GM21390 (cell line): ENCODE results near the gene DHX8.
"Not testable (repeated sequence)": the region's sequence is repeated elsewhere in the genome, so short reads cannot be mapped to it uniquely, and the experiment has no call there.

Source experiments
- ATAC-seq: cut with Tn5 transposase; IDR thresholded peaks from one replicate; pipeline ENCODE4 v1.9.1; 2021; ENCODE audit not compliant: unreplicated experiment

DHX8 gene

DNA sequence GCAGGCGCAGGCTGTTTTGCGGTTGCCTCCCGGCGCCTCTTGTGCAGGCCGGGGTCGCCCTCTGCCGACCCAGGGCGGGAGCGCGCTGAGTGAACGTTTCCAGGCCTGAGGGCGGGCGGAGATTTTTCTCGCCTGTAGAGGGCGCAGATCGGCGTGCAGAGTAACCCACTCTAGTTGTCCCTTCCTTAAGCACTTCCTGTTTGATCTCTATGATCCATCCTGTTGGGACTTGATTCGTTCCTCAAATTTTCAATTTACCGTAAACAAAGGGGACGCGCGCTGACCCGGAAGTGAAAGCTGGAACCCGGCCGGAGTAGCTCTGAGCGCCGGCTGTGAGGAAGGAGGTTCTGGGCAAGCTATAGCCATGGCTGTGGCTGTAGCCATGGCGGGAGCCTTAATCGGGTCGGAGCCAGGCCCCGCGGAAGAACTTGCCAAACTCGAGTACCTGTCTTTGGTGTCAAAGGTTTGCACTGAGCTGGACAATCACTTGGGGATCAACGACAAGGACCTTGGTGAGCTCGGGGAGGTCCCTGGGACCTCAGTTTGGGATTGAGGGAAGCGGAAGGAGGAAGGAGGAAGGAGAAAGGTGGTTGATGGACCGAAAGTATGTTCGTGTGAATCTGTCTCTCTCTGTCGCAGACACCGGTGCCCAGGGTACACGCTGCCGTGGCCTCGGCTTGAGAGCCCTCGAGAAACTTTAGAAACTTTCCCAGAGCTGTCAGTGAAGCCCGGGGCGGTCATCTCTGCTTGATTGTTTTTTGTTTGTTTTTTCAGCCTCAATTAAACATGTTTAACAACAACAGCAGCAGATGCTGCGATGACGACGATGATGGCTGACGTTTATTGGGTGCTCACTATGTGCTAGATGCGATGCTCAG is at the start of gene DHX8:
Gene DHX8, plus strand, starts transcription at position 302 of the 878 bp plus-strand sequence. Its CDS starts 63 bp downstream, at position 365.
- peak; percentile 92 for ATAC-seq

GRCh38 chr17:43434902-43435319 is 48.9 kb upstream of the DHX8 start:
- no peak for ATAC-seq

DNA sequence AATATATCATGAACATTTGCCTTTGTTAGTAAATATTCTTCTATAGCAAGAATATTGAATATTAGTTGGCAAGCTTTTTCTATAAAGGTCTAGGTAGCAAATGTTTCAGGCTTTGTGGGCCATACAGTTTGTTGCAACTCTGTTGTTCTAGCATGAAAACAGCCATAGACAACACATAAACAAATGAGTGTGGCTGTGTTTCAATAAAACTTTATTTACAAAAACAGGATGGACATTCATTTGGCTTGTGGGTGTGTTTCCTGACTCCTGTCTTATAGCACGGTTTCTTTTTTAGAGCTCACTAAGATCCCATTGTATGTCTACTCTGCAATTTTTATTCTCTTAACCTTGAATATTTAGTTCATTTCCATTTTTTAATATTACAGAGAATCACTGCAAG is 46.0 kb upstream of the DHX8 start:
- no peak for ATAC-seq

DNA sequence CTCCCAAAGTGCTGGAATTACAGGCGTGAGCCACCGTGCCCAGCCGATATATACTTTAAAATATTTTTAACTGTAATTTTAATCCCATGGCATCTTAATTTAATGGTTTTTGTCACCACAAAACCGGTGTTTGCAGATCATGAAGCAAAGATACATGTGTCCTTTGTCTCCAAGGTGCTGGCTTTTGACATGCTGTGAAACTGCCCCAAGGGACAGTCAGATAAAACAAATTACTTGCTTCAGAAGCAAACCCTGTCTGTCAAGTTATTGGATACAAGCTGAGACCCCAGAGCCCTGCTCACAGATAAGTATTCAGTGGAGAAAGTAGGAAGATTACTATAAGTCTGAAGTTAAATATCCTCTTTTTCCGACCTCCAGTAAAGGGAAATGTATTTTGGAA is 45.1 kb upstream of the DHX8 start:
- ATAC-seq = no peak

GRCh38 chr17:43439041-43439440 is 44.7 kb upstream of the DHX8 start:
- no peak for ATAC-seq

- no peak for ATAC-seq
Observed at GRCh38 chr17:43442711-43443110, 41.1 kb upstream of the DHX8 start.

- no peak for ATAC-seq
Observed at GRCh38 chr17:43443381-43443780, 40.4 kb upstream of the DHX8 start.

DNA sequence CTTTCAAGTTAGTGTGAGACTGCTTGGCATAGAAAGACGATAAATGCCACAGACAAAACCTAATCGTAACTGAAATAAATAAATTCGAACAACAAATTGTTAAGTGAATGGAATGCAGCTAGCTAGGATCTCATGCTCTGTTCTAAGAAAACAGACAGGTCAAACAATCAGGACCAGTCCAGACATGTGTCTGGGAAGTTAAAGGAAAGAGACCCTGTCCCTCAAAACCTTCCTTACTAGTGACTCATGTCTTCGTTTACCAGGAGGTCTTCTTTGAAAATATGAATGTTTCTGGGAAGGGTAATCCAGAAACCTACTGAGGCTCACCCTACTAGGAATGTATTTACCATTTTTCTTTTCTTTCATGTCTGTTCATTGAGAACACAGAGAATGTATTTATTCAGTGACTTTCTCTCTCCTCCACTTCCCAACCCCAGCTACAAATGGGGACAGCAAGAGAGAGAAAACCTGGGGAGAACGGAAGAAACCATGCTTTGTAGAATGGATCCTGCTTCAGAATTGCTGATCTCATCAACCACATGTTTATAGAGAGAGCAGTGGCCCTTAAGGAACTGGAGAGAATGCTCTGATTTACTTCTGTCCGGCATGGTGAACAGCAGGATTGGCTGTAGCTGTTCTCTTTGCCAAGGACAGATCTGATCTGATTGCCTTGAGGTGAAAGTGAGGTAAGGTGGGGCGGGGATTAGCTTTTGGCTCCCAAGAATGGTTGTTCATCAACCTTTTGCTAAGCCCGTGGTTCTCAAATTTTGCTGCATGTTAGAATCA is 39.4 kb upstream of the DHX8 start:
- ATAC-seq = no peak

GRCh38 chr17:43445009-43445589 is 38.7 kb upstream of the DHX8 start:
- no peak for ATAC-seq

GRCh38 chr17:43446773-43447172 is 37.0 kb upstream of the DHX8 start:
- ATAC-seq = no peak

DNA sequence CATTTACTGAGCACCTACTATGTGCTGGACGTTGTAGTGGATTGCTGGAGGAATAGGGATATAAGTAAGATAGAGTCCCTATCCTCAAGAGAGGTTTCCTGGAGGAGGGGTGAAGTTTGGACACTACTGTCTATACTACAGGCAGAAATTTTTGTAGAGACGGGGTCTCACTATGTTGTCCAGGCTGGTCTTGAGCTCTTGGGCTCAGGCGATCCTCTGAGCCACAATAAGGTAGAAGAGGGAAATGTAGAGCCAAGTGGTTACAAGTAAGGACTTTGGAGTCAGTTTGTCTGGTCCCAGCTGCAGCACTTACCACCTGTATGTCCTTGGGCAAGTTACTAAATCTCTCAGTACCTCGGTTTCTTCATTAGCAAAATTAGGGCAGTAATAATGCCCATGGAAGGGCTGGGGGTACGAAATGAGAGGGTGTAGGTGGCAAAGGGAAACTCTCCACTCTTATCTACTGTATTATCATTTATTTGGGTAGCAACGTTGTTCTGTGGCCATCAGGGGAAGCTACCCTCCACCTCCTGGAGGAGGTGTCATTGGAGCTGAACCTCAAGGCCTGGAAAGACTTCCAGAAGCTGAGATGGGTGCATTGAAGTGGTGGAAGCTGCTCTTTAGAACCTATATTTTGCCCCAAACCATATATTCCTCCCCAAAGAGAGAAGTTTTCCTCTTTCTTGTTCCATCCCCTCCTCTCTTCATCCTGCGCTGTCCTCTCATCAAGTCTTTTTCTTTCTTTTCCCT is 34.9 kb upstream of the DHX8 start:
- ATAC-seq = no peak

DNA sequence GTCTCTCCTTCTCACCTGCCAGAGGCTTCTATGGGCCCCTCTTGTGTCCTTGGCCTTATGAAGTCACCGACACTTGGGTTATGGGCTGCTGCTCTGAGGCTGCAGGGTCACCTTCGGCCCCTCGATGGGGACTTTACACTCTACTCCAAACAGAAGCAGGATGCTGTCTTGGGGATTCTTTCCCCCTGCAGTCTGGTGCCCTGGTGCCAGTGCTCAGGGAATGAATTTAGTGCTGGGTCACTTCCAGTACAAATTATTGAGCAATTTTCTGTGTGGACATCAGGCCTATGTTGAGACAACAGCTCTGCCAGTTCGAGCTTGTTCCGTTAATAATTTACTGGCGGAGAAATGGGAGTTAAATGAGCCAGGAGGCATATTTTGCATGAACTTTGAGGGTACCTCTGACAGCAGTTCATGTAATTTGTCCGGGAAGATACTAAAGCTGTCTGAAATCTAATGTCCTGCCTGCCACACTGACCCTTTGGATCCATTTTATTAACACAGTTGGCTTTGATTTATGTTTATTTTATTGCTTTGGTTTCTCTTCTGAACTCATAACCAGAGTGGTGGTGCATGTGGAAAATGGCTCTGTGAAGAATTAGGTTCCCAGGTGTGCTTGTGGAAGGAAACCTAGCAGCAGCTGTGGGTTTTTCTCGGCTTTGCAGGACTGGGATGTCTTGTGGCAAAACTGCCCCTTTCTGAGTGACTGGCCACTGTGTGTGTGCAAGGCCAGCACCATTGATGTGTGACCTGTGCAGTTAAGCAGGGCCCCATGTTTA is 34.1 kb upstream of the DHX8 start:
- ATAC-seq = no peak

GRCh38 chr17:43450791-43451190 is 33.0 kb upstream of the DHX8 start:
- not testable (repeated sequence) for ATAC-seq

DNA sequence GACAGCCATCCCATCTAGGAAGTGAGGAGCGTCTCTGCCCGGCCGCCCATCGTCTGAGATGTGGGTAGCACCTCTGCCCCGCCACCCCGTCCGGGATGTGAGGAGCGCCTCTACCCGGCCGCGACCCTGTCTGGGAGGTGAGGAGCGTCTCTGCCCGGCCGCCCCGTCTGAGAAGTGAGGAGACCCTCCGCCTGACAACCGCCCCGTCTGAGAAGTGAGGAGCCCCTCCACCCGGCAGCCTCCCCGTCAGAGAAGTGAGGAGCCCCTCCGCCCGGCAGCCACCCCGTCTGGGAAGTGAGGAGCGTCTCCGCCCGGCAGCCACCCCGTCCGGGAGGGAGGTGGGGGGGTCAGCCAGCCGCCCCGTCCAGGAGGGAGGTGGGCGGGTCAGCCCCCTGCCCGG is 32.0 kb upstream of the DHX8 start:
- ATAC-seq = not testable (repeated sequence)

- ATAC-seq = no peak
Observed at GRCh38 chr17:43453331-43453812, 30.4 kb upstream of the DHX8 start.

DNA sequence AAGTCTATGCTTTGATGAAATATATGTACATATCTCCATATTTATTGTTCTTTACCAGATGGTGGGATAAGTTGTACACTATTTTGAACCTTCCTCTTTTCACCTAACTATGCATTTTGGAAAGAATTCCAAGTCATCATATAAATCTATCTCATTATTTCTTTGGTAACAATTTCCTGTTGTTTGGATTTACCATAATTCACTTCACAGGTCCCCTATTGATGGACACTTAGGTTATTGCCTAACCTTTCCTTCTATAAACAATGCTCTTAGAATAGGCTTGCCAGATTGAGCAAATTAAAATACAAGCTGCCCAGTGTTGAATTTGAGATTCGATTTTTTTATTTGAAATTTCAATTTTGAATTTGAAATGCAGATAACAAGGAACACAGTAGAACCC is 28.9 kb upstream of the DHX8 start:
- no peak for ATAC-seq

DNA sequence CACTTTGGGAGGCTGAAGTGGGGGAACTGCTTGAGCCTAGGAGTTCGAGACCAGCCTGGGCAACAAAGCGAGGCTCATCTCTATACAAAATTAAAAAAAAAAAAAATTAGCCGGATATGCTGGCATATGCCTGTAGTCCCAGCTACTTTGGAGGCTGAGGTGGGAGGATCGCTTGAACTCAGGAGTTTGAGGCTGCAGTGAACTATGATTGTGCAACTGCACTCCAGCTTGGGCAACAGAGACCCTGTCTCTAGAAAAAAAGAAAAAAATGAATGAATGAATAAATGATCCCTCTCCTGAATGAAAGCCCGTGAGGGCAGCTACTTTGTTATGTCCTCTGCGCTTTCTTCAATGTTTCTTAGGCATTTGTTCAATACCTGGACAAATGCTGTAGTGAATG is 27.7 kb upstream of the DHX8 start:
- no peak for ATAC-seq

- ATAC-seq = no peak
Observed at GRCh38 chr17:43456661-43457361, 27.0 kb upstream of the DHX8 start.

DNA sequence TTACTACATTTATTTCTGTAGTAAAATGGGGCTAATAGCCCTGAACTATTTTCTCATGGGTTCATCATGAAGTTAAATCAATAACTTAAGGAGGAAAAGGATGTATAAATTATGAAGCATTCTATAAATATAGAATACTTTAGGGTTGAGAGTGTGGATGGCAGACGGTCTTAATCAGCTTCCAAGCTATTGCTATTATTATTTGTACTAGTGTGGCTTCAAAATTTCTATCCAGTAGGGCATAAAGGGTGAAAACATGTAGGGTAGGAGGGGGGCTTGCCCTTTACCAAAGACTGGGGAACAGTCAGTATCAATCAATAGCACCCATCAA is 26.4 kb upstream of the DHX8 start:
- no peak for ATAC-seq

DNA sequence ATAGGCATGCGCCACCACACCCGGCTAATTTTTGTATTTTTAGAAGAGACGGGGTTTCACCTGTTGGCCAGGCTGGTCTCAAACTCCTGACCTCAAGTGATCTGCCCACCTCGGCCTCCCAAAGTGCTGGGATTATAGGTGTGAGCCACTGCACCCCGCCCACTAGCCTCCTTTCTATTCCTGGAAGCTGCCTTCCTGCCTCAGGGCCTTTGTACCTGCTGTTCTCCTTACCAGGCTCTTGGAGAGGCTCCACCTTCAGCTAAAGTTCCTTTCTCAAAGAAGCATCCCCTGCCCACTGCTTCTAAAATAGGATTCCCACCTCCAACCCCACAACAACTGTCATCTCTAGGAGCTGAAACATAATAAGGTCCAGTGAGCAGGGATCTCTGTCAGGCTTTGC is 23.9 kb upstream of the DHX8 start:
- not testable (repeated sequence) for ATAC-seq
